Activated T-cell treated with anti-CD3 and anti-CD28 coated beads, Interleukin-2, amount 50 U/mL, for 4 hours (primary cell): ENCODE results near the gene ADIG. TPM values are rescaled to one million over a fixed set of nuclear protein-coding genes. Genes with fewer than 3 reads are reported as not detected.

ENCODE experiments used
- ATAC-seq, 2 donors: fragments of 200-7000 bp; cut with Tn5 transposase; one replicate each; pipeline ENCODE4 v1.10.0; 2021
- DNase-seq: peaks from one replicate; pipeline ENCODE4 v3.0.0-alpha.2; 2020
- H3K27me3 Mint-ChIP-seq: one replicate; pipeline ENCODE4 v1.8.0; 2021; ENCODE audit warnings: low read depth, mixed read lengths
- H3K36me3 Mint-ChIP-seq: one replicate; pipeline ENCODE4 v1.8.0; 2022; ENCODE audit warnings: mixed read lengths; ENCODE audit not compliant: insufficient read depth
- H3K4me1 Mint-ChIP-seq: one replicate; pipeline ENCODE4 v1.8.0; 2021; ENCODE audit warnings: low read depth, mixed read lengths
- H3K4me3 Mint-ChIP-seq: one replicate; pipeline ENCODE4 v1.8.0; 2021; ENCODE audit warnings: mild to moderate bottlenecking, moderate library complexity, mixed read lengths
- H3K9me3 Mint-ChIP-seq: one replicate; pipeline ENCODE4 v1.8.0; 2021; ENCODE audit warnings: mixed read lengths
- total RNA-seq, 3 donors: library from RNA; stranded (reverse); gene quantifications; one replicate each; pipeline ENCODE4 v1.2.1, GENCODE V29; 2021

Gene ADIG
- total RNA-seq, 3 donors from 2014 or later, result not detected

- H3K4me3 Mint-ChIP-seq, result no peak overlapping the region
- ATAC-seq (no peak), DNase-seq (no peak)
- no peaks in the 10 kb centered on the region for H3K36me3 Mint-ChIP-seq
- no peaks in the 10 kb centered on the region for H3K4me1 Mint-ChIP-seq
- no peaks in the 10 kb centered on the region for H3K27me3 Mint-ChIP-seq
- H3K9me3 Mint-ChIP-seq, result peaks cover 5% of the 10 kb centered on the region
Measured at GRCh38 chr20:38626921-38627659, 46.1 kb downstream of the ADIG start.

- H3K9me3 Mint-ChIP-seq, result peaks cover 4% of the 10 kb centered on the region
- no peak for DNase-seq
- H3K36me3 Mint-ChIP-seq, result no peaks in the 10 kb centered on the region
- H3K27me3 Mint-ChIP-seq, result peaks cover 6% of the 10 kb centered on the region
- H3K4me3 Mint-ChIP-seq, result no peak overlapping the region
- H3K4me1 Mint-ChIP-seq, result peaks cover 3% of the 10 kb centered on the region
- no peak for ATAC-seq
Measured at GRCh38 chr20:38628580-38629470, 47.8 kb downstream of the ADIG start.

GRCh38 chr20:38629979-38630378 lies 49.0 kb downstream of the ADIG start:
- DNase-seq, result no peak
- no peak for ATAC-seq
- Mint-ChIP-seq H3K9me3 (no peaks in the 10 kb centered on the region), H3K4me1 (peaks cover 3% of the 10 kb centered on the region), H3K4me3 (no peak overlapping the region), H3K36me3 (no peaks in the 10 kb centered on the region), H3K27me3 (peaks cover 17% of the 10 kb centered on the region)

GRCh38 chr20:38630727-38631126 lies 49.7 kb downstream of the ADIG start:
- H3K36me3 Mint-ChIP-seq, result no peaks in the 10 kb centered on the region
- DNase-seq, result no peak
- no peak for ATAC-seq
- H3K4me3 Mint-ChIP-seq, result no peak overlapping the region
- H3K27me3 Mint-ChIP-seq, result peaks cover 18% of the 10 kb centered on the region
- peaks cover 3% of the 10 kb centered on the region for H3K4me1 Mint-ChIP-seq
- H3K9me3 Mint-ChIP-seq, result no peaks in the 10 kb centered on the region

GRCh38 chr20:38631155-38632022 lies 50.4 kb downstream of the ADIG start:
- H3K4me1 Mint-ChIP-seq, result peaks cover 3% of the 10 kb centered on the region
- H3K4me3 Mint-ChIP-seq, result no peak overlapping the region
- H3K36me3 Mint-ChIP-seq, result no peaks in the 10 kb centered on the region
- ATAC-seq, result no peak
- DNase-seq, result no peak
- H3K9me3 Mint-ChIP-seq, result no peaks in the 10 kb centered on the region
- peaks cover 20% of the 10 kb centered on the region for H3K27me3 Mint-ChIP-seq

- H3K9me3 Mint-ChIP-seq, result no peaks in the 10 kb centered on the region
- H3K27me3 Mint-ChIP-seq, result peaks cover 24% of the 10 kb centered on the region
- H3K4me1 Mint-ChIP-seq, result peaks cover 3% of the 10 kb centered on the region
- H3K4me3 Mint-ChIP-seq, result no peak overlapping the region
- H3K36me3 Mint-ChIP-seq, result no peaks in the 10 kb centered on the region
- ATAC-seq (peak; percentile 91 to 92), DNase-seq (peak; percentile 52)
Measured at GRCh38 chr20:38633577-38634093, 52.6 kb downstream of the ADIG start.

GRCh38 chr20:38635721-38636288 lies 54.8 kb downstream of the ADIG start:
- DNase-seq (no peak), ATAC-seq (no peak)
- Mint-ChIP-seq H3K4me3 (no peak overlapping the region), H3K27me3 (peaks cover 24% of the 10 kb centered on the region), H3K9me3 (no peaks in the 10 kb centered on the region), H3K36me3 (no peaks in the 10 kb centered on the region), H3K4me1 (peaks cover 3% of the 10 kb centered on the region)

Other genes with a start within 250 kb of the ADIG start
- gene LBP, start 234.7 kb upstream of the ADIG start, total RNA-seq, result under 1 TPM; 0.10 to 0.18 (median 0.14) TPM
- gene SNHG17, start 145.9 kb upstream of the ADIG start, total RNA-seq, result 100 to 1,000 TPM; 138 to 310 (median 239) TPM
- 10 to 100 TPM; 23.7 to 25.5 (median 24.8) TPM for gene RALGAPB, start 108.4 kb upstream of the ADIG start, total RNA-seq
- gene ARHGAP40, start 20.6 kb downstream of the ADIG start, total RNA-seq, result not detected
- gene SLC32A1, start 143.3 kb downstream of the ADIG start, total RNA-seq, result not detected
- gene ACTR5, start 167.3 kb downstream of the ADIG start, total RNA-seq, result 10 to 100 TPM; 20.1 to 23.0 (median 21.1) TPM
- 100 to 1,000 TPM; 148 to 163 (median 160) TPM for gene PPP1R16B, start 224.5 kb downstream of the ADIG start, total RNA-seq